Gastroesophageal sphincter (tissue), 4 donors: Measurements from ENCODE around the gene FAM241B. TPM values are rescaled to one million over a fixed set of nuclear protein-coding genes. Genes with fewer than 3 reads are reported as not detected.

Experiments used
- ATAC-seq: fragments of 150-250 bp; one replicate; pipeline ENCODE4 v1.9.1; 2016; ENCODE audit warnings: mild to moderate bottlenecking, moderate library complexity
- H3K27ac ChIP-seq, 4 donors: fragments of 200-600 bp; sonication (generic) in 3 of 4; 1 replicate in 3 of 4; 2 replicates in 1 of 4; pipeline ENCODE4 v1.5.1; 2016 to 2019
- H3K27me3 ChIP-seq: fragments of 200-600 bp; sonication (generic); one replicate; pipeline ENCODE4 v1.5.1; 2019
- H3K36me3 ChIP-seq, 2 donors: fragments of 200-600 bp; sonication (generic); one replicate each; pipeline ENCODE4 v1.5.1; 2019; ENCODE audit warnings: control low read depth in 1 of 2
- H3K4me1 ChIP-seq, 3 donors: fragments of 200-600 bp; sonication (generic); 1 replicate in 2 of 3; 2 replicates in 1 of 3; pipeline ENCODE4 v1.5.1; 2016 to 2019; ENCODE audit warnings: control low read depth in 2 of 3
- H3K4me3 ChIP-seq, 2 donors: fragments of 200-600 bp; sonication (generic); one replicate each; pipeline ENCODE4 v1.5.1; 2019; ENCODE audit warnings: mild to moderate bottlenecking in 1 of 2, moderate library complexity in 1 of 2
- H3K9me3 ChIP-seq, 3 donors: fragments of 200-600 bp; sonication (generic); one replicate each; pipeline ENCODE4 v1.5.1; 2017 to 2019; ENCODE audit warnings: control low read depth in 2 of 3
- EP300 ChIP-seq: sonication (generic); formaldehyde crosslinking; IDR thresholded peaks from one replicate; pipeline ENCODE4 v1.6.1; 2017; ENCODE audit warnings: antibody characterized with exemption, mild to moderate bottlenecking
- POLR2A ChIP-seq, 2 donors: fragments of 450-650 bp; IDR thresholded peaks; one replicate each; pipeline ENCODE4 v1.6.1; 2017; ENCODE audit warnings: antibody characterized with exemption in 2 of 2, mild to moderate bottlenecking in 2 of 2, moderate library complexity in 1 of 2
- POLR2AphosphoS5 ChIP-seq: sonication (generic); formaldehyde crosslinking; IDR thresholded peaks from one replicate; pipeline ENCODE4 v1.6.1; 2017; ENCODE audit warnings: antibody characterized with exemption
- WGBS, 2 donors: methylation state at CpG; one replicate each; pipeline ENCODE4 v1.1.5; 2018; ENCODE audit warnings: low coverage in 1 of 2; 5-methylcytosine and 5-hydroxymethylcytosine counted together
- total RNA-seq, 4 donors: library from RNA; depleted of rRNA; stranded (reverse); fragments of >200 nt; gene quantifications; one replicate each; pipeline ENCODE4 v1.1.0, GENCODE V29; 2016
- TF ChIP-seq, protein P1 (sequence below), 4 experiments: fragments of 200-600 bp in 2 of 4; fragments of 450-650 bp in 2 of 4; sonication (generic) in 1 of 4; IDR thresholded peaks; one replicate each; pipeline ENCODE4 v1.5.1; 2017 to 2019; ENCODE audit warnings: antibody characterized with exemption in 4 of 4, mild to moderate bottlenecking in 2 of 4, moderate library complexity in 2 of 4

Gene FAM241B
- total RNA-seq, 4 donors from 2014 or later: 0.81 to 7.9 (median 5.9) TPM

DNA sequence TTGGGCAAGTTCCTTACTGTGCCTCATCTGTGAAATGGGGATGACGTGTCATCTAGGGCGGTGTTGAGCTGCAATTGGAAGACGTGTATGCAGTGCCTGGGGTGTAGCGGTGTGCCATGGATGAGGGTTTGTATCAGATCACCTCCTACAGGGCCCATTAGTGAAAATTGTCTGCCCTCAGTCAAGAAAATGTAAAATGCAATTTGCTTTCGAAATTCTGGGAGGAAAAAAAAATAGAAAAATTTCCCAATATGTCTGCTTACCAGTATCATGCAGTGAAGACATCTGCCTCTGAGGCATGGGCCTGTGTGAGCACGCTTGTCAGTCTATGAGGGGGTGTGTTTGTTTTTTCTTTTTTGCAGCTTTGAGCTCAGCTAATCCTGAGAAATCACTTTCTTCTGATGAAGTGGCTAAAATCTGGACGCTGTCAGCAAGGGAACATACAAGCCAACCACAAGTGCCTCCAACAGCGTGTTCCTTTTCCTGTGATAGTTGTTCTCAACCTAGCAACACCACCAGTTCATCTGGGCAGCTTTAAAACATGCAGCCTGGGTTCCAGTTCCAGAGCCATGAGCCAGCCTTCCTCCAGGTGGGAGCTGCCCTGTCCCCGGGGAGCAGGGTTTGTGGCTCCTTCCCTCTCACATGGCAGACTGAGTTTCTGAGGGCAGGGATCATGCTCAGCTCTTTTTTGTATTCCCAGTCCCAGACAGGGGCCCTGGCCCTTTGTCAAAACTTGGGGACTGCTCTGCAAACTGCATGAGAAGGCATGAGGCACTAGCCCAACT, 10.3 kb downstream of the FAM241B start:
- no peak for ATAC-seq
- TF ChIP-seq EP300 (no peak), POLR2A (IDR thresholded peaks at IDR 0.05) (no peak), POLR2AphosphoS5 (no peak)
- TF ChIP-seq, protein P1, sequence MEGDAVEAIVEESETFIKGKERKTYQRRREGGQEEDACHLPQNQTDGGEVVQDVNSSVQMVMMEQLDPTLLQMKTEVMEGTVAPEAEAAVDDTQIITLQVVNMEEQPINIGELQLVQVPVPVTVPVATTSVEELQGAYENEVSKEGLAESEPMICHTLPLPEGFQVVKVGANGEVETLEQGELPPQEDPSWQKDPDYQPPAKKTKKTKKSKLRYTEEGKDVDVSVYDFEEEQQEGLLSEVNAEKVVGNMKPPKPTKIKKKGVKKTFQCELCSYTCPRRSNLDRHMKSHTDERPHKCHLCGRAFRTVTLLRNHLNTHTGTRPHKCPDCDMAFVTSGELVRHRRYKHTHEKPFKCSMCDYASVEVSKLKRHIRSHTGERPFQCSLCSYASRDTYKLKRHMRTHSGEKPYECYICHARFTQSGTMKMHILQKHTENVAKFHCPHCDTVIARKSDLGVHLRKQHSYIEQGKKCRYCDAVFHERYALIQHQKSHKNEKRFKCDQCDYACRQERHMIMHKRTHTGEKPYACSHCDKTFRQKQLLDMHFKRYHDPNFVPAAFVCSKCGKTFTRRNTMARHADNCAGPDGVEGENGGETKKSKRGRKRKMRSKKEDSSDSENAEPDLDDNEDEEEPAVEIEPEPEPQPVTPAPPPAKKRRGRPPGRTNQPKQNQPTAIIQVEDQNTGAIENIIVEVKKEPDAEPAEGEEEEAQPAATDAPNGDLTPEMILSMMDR (IDR thresholded peaks at IDR 0.05): no peak
- Histone ChIP-seq H3K27ac (no peak overlapping the region), H3K4me3 (no peak overlapping the region), H3K36me3 (no peaks in the 10 kb centered on the region), H3K4me1 (no peaks in the 10 kb centered on the region), H3K27me3 (peaks cover 22% of the 10 kb centered on the region), H3K9me3 (no peaks in the 10 kb centered on the region)
- 56 to 62% methylated on average over 4 to 8 of the region's 9 CpGs for WGBS, 2 donors

DNA sequence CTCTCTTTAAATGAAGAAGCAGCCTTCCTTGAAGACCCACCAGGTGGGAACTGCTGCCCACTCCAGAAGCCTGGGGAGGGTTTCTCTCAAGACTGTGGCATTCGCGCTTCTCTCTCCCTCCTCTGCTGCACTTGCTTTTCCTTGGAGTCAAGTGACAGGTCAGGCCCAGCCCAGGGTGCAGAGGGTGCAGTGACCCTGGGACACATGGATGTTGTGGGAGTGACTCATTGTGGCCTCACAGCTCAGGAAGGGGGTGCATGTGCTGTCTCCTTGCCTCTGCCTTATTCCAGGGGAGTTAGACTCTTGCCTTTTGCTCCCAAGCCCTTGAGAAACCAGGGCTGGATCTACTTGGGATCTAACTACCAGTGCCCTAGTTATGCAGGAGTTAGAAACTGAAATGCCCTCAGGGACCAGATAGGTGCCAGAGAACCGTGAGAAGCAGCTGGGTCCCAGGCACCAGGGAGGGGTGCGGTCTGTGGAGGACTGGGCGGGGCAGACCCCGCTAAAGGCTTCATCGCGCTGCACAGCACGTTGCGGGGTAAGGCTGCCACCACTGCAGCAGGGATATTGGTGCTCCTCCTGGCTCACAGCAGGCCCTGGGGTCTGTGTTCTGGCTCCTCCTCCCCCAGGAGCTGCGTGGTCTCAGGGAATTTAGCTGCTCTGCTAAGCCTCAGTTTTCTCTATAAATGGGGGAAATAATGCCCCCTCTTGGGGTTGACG, 11.4 kb downstream of the FAM241B start:
- H3K4me3 ChIP-seq: no peak overlapping the region
- H3K4me1 ChIP-seq: no peaks in the 10 kb centered on the region
- ATAC-seq: no peak
- no peaks in the 10 kb centered on the region for H3K36me3 ChIP-seq
- no peaks in the 10 kb centered on the region for H3K9me3 ChIP-seq
- WGBS, 2 donors: 74 to 83% methylated on average over 2 to 3 of the region's 12 CpGs
- peaks cover 22% of the 10 kb centered on the region for H3K27me3 ChIP-seq
- no peak overlapping the region for H3K27ac ChIP-seq
- TF ChIP-seq EP300: no peak
- TF ChIP-seq POLR2AphosphoS5: no peak
- TF ChIP-seq, protein P1 (IDR thresholded peaks at IDR 0.05): no peak
- TF ChIP-seq POLR2A (IDR thresholded peaks at IDR 0.05): no peak

DNA sequence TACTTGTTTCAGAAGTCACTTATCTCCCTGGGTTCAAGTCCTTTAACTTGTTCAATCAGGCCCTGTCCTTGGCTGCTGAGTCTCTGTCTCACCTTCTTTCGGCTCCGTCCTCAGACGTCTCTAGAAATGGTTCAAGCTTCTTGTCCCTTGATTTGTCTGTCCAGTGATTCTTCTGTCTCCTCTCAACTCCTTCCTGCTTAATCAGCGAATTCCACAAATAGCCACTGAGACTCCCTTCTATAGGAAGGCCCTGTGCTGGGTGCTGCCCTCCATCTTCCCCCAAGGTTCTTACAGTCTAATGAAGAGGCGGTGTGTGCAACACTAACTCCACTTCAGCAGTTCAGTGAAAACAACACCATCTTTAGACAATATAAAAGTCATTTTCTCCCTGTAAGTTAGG, 12.7 kb downstream of the FAM241B start:
- TF ChIP-seq EP300 (no peak), POLR2AphosphoS5 (no peak), POLR2A (IDR thresholded peaks at IDR 0.05) (no peak)
- TF ChIP-seq, protein P1 (IDR thresholded peaks at IDR 0.05): no peak
- 84 to 86% methylated on average over 4 to 5 of the region's 5 CpGs for WGBS, 2 donors
- Histone ChIP-seq H3K27ac (no peak overlapping the region), H3K36me3 (no peaks in the 10 kb centered on the region), H3K9me3 (no peaks in the 10 kb centered on the region), H3K4me1 (no peaks in the 10 kb centered on the region), H3K4me3 (no peak overlapping the region), H3K27me3 (peaks cover 22% of the 10 kb centered on the region)
- no peak for ATAC-seq

DNA sequence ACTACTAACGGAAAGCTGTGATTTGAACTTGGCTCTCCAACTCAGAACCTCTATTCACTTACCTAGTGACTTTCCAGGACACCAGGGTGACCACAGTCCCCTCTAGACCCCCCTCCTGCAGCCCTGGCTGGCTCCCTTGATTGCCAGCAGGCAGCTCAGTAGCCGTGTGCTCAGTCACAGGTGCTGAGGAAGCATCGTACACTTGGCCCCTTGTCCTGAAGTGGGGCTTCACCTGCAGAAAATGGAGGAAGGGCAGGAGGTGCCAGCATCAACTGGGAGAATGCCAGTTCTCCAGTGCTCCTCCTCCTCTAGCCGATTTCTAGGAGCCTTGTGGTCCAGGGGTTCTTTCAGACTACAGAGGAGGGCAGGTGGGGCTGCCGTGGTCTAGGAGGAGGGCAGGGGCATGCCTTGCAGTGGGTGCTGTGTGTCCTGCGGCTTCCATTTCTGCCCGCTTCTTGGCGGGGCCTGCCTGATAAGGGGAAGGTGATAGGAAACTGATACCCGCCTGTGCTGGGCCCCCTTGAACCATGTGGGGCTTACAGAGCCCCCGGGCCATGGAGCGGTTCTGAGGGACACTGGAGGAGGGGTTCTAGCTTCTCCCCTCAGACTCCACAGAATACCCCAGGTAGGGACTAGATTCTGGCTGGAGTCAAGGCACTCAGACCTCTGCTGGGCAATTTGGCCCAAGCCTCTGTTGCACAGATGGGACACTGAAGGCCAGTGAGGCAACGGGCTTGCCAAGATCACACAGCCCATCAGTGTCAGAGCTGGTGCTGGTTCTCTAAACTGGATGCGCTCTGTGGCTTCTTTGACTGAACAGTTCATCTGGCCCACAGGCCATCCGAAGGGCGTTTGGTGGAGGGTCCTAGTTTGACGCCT, 14.0 kb downstream of the FAM241B start:
- Histone ChIP-seq H3K27ac (no peak overlapping the region), H3K27me3 (peaks cover 22% of the 10 kb centered on the region), H3K4me1 (no peaks in the 10 kb centered on the region), H3K36me3 (no peaks in the 10 kb centered on the region), H3K9me3 (no peaks in the 10 kb centered on the region), H3K4me3 (no peak overlapping the region)
- WGBS, 2 donors: 100% methylated on average over 1 of the region's 16 CpGs; no CpG with 5 or more reads in 1 of the 2 donors
- TF ChIP-seq, protein P1 (IDR thresholded peaks at IDR 0.05): no peak
- TF ChIP-seq POLR2A (IDR thresholded peaks at IDR 0.05): no peak
- TF ChIP-seq POLR2AphosphoS5: no peak
- TF ChIP-seq EP300: no peak
- ATAC-seq: no peak
